ENCODE results near the gene TSKU. TPM values are rescaled to one million over a fixed set of nuclear protein-coding genes. Genes with fewer than 3 reads are reported as not detected.

The TSKU gene
- total RNA-seq, 2 experiments from 2014 or later: 0.35 to 0.38 TPM

DNA sequence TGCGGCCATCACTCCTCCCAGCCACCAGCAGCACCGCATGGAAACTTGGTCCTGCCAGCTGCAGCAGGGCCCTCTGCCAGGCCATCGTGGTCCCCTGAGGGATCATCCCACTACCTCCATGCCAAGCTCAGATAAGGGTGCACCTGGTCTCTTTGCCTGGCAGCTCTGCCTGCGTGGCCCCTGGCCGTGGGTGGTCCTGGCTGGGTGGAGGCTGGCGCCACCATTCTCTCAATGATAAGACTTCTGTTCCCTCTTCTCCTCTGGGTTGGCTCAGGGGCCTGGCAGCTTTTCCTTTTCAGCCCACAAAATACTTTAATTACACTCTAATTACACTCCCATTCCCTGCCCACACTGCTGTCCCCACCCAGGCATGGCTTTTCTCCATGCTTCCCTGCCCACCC lies 26.8 kb upstream of the TSKU start:
- CTCF ChIA-PET: interaction anchor here (0.5 kb wide), 1 partner anchor 141 kb away, joined by 3 read pairs; no protein-coding TSS in a partner anchor
- Mint-ChIP-seq H3K4me3 (no peak overlapping the region), H3K27ac (no peak overlapping the region), H3K27me3 (ENCODE audit: low read depth) (no peaks in the 10 kb centered on the region), H3K9me3 (no peaks in the 10 kb centered on the region), H3K36me3 (ENCODE audit: low read depth) (no peaks in the 10 kb centered on the region), H3K4me1 (ENCODE audit: low read depth) (no peaks in the 10 kb centered on the region)
- intact Hi-C loops (cut with micrococcal nuclease): no loop called here
- no peak for DNase-seq

DNA sequence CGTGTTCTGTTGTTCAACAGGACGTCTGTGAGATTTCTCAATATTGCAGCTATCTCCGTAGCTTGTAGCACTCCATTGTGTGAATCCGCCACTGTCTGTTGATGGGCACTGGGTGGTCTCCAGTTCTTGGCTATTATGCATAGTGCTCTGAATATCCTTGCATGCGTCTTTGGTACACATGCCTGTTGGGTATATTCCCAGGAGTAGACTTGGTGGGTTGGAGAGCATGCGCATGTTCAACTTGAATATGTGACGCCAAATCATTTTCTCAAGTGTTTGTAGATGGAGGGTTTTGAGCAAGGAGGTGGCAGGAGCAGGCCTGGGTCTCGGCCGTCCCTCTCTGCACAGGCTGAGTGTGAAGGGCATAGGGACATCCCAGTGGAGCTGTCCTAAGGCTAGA lies 24.8 kb upstream of the TSKU start:
- Mint-ChIP-seq H3K9me3 (no peaks in the 10 kb centered on the region), H3K27ac (no peak overlapping the region), H3K4me3 (no peak overlapping the region), H3K36me3 (ENCODE audit: low read depth) (no peaks in the 10 kb centered on the region), H3K4me1 (ENCODE audit: low read depth) (no peaks in the 10 kb centered on the region), H3K27me3 (ENCODE audit: low read depth) (no peaks in the 10 kb centered on the region)
- CTCF ChIA-PET: no interaction called here
- no peak for DNase-seq
- intact Hi-C loops (cut with micrococcal nuclease): no loop called here

DNA sequence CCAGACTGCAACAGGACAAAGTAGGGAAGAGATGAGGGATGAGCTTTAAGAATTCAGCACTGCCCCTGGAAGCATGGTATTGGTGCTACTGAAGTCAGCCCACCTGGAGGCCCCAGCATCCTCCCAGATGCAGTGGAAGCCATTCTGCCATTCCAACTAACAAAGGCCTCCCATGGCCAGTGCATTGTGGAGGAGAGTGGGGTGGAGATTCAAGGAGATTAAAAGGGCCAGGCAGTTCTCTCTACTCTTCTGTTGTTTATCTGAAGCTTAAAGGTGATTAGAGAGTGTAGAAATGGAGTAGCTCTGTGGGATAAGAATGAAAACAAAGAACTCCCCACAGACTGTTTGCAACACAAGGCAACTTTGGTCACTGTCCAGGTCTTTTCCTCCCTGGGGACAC lies 24.1 kb upstream of the TSKU start:
- intact Hi-C loops (cut with micrococcal nuclease): no loop called here
- Mint-ChIP-seq H3K27me3 (ENCODE audit: low read depth) (no peaks in the 10 kb centered on the region), H3K9me3 (no peaks in the 10 kb centered on the region), H3K4me1 (ENCODE audit: low read depth) (no peaks in the 10 kb centered on the region), H3K27ac (no peak overlapping the region), H3K4me3 (no peak overlapping the region), H3K36me3 (ENCODE audit: low read depth) (no peaks in the 10 kb centered on the region)
- CTCF ChIA-PET: no interaction called here
- DNase-seq: no peak

DNA sequence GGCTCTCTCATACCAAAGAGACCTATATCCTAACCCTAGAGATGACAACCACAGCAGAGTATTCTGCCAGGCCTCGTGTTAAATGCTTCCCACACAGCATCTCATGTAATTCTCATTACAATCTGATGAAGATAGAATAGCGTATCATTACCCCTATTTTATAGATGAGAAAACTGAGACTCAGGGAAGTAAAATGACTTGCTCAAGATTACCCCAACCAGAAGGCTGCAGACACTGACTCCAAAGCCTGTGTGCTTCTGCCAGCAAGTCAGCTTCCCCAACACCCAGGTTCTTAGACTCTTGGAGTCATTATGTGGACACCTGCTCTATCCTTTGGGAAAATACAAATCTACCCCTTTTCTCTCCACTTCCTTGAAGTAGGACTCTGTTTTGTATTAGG lies 23.6 kb upstream of the TSKU start:
- H3K9me3 Mint-ChIP-seq: no peaks in the 10 kb centered on the region
- intact Hi-C loops (cut with micrococcal nuclease): no loop called here

DNA sequence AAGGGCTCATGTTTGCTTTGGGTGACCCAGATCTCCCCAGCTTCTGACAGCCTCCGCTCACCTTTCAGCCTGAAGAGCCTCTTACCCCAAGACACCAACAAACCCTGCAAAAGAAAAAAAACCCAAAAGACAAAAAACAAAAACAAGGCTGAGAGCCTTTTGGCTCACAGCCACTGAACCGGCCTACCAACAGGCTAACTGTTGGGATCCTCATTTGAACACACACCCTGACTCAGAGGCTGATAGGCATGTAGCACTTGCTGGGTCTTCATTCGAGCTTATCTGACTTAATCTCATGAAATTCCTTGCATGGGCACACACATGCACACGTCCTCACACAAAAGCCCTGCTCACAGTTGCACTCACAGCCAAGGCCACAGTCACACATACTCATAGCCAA lies 22.9 kb upstream of the TSKU start:
- no peak overlapping the region for H3K4me3 Mint-ChIP-seq
- no peaks in the 10 kb centered on the region for H3K9me3 Mint-ChIP-seq
- CTCF ChIA-PET: interaction anchor here (0.8 to 1.3 kb wide), 3 partner anchors 14 to 26 kb away, joined by 3 to 5 read pairs (median 4); no protein-coding TSS in a partner anchor
- no peaks in the 10 kb centered on the region for H3K4me1 Mint-ChIP-seq (ENCODE audit: low read depth)
- DNase-seq: no peak
- no peak overlapping the region for H3K27ac Mint-ChIP-seq
- no peaks in the 10 kb centered on the region for H3K27me3 Mint-ChIP-seq (ENCODE audit: low read depth)
- intact Hi-C loops (cut with micrococcal nuclease): no loop called here
- H3K36me3 Mint-ChIP-seq (ENCODE audit: low read depth): no peaks in the 10 kb centered on the region

More for the DNA sequence above, 23.6 kb upstream of the TSKU start:
- no peaks in the 10 kb centered on the region for H3K36me3 Mint-ChIP-seq (ENCODE audit: low read depth)
- CTCF ChIA-PET: interaction anchor here (1.0 to 1.3 kb wide), 2 partner anchors 24 to 25 kb away, joined by 3 to 5 read pairs; no protein-coding TSS in a partner anchor
- no peak overlapping the region for H3K27ac Mint-ChIP-seq
- no peaks in the 10 kb centered on the region for H3K27me3 Mint-ChIP-seq (ENCODE audit: low read depth)
- no peak overlapping the region for H3K4me3 Mint-ChIP-seq
- no peaks in the 10 kb centered on the region for H3K4me1 Mint-ChIP-seq (ENCODE audit: low read depth)
- no peak for DNase-seq

DNA sequence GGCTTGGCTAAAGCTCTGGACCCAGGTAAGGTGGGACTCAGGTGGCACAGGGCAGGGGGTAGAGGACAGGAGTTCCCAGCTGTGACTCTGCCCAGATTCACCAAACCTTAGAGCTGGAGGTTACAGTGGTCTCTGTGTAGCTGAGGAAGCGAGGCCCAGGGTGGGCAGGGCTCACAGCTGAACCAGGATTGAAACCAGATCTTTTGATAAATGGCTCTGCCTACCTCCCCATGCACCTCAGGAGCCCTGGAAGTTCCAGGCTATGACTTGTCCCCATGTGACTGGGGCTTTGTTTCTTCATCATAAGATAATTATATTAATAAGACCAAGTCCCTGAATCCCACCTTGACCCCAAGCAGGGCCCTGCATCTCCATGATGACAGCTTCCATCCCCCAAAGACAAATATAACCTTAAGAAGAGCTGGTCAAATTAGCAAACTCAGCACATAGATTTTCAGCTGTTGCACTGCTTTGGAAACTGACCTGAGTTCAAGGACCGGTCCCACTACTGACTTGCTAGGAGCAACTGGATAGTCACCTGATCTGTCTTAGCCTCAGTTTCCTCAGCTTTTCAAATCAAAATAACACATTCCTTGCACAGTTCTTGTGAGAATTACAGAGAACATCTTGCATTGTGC lies 21.3 kb upstream of the TSKU start:
- CTCF ChIA-PET: interaction anchor here (0.8 to 1.8 kb wide), 2 partner anchors 37 to 40 kb away, joined by 3 to 8 read pairs; no protein-coding TSS in a partner anchor
- intact Hi-C loops (cut with micrococcal nuclease): no loop called here
- Mint-ChIP-seq H3K36me3 (ENCODE audit: low read depth) (no peaks in the 10 kb centered on the region), H3K27ac (no peak overlapping the region), H3K4me1 (ENCODE audit: low read depth) (no peaks in the 10 kb centered on the region), H3K27me3 (ENCODE audit: low read depth) (no peaks in the 10 kb centered on the region), H3K4me3 (no peak overlapping the region), H3K9me3 (no peaks in the 10 kb centered on the region)
- DNase-seq: no peak

DNA sequence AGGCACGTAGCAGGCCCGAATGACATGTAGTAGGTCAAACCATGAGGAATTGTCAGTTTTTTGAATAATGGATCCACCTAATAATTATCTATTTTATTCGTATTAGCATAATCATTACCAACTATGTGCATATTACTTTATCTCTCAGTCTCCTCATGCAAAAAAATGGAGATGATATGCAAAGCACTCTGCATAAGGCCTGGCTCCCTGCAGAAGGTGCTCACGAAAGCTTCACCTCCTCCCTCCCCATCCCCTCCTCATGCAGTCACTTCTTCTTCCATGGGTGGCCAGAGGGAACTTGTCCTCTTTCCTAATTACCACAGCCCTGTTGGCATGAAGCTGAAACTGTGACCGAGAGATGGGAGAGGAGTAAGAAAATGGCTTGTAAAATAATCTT lies 20.8 kb upstream of the TSKU start:
- Mint-ChIP-seq H3K9me3 (no peaks in the 10 kb centered on the region), H3K36me3 (ENCODE audit: low read depth) (no peaks in the 10 kb centered on the region), H3K27ac (no peak overlapping the region), H3K4me3 (no peak overlapping the region), H3K27me3 (ENCODE audit: low read depth) (no peaks in the 10 kb centered on the region), H3K4me1 (ENCODE audit: low read depth) (no peaks in the 10 kb centered on the region)
- CTCF ChIA-PET: interaction anchor here (0.8 to 1.8 kb wide), 2 partner anchors 36 to 41 kb away, joined by 3 to 8 read pairs; no protein-coding TSS in a partner anchor
- intact Hi-C loops (cut with micrococcal nuclease): no loop called here
- DNase-seq: no peak

DNA sequence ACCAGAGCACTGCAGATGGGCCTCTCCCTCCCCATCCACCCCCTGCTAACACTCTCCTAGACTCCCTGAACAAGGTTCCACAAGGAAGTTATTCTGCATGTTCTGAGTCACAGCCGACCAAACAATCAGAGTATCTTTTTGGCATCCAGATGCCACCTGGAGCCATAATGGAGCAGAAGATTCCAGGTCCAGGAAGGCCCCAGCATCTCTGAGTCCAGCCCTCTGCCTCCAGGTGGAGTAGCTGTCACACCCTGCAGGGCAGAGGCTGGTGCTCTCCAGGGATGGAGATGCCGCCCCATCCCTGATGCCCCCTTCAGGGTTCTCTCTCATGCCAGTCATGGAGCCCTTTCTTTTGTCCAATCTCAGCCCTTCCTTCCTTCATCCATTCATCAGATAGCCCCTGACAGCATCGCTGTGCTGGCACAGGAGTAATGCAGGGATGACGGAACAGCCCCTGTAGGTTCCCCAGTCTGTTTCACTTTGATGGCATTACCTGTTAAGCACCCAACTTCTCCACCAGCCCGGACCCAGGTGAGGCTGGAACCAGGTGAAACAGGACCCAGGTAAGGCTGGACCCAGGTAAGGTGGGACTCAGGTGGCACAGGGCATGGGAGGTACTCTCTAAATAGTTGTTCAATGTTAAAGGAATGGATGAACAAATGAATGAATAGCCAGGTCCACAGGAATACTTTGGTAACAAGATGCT lies 20.1 kb upstream of the TSKU start:
- no peak for DNase-seq
- Mint-ChIP-seq H3K27ac (no peak overlapping the region), H3K9me3 (no peaks in the 10 kb centered on the region), H3K4me3 (no peak overlapping the region), H3K27me3 (ENCODE audit: low read depth) (no peaks in the 10 kb centered on the region), H3K4me1 (ENCODE audit: low read depth) (peaks cover 4% of the 10 kb centered on the region), H3K36me3 (ENCODE audit: low read depth) (no peaks in the 10 kb centered on the region)
- CTCF ChIA-PET: interaction anchor here (1.0 kb wide), 1 partner anchor 41 kb away, joined by 5 read pairs; no protein-coding TSS in a partner anchor
- intact Hi-C loops (cut with micrococcal nuclease): no loop called here

DNA sequence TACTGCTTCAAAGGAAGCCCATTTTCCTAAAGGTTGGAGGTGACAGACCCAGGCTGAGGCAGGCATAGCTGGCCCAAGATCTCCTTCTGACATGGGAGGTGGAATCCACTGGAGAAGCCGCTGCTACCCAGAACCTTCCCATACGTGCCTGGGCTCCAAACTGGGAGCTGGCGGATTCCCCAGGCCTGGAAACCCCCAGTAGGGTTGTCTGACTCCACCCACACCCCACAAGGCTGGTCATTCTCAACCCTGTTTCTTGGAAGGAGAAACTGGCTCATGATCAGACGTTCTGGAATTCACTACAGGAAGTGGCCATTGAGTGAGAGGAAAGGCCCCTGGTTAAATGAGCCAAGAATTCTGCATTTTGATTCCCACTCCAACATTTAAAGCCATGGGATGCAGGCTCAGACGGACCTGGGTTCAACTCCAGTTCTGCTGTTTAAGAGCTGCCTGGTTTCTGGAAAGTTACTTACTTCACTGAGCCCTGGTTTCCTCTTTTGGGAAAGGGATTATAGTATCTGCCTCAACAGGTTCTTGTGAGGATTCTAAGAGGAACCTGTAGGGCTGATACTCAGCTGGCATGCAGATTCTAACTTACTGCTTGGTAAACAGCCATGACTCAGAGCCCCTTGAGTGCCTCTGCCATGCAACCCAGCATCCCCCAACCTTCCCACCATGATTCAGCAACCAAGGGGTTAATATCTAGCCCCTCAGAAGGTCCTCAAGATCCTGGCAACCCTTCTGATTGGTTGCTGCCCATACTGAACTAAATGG lies 19.4 kb upstream of the TSKU start:
- H3K36me3 Mint-ChIP-seq (ENCODE audit: low read depth): no peaks in the 10 kb centered on the region
- no peak for DNase-seq
- H3K4me1 Mint-ChIP-seq (ENCODE audit: low read depth): peaks cover 11% of the 10 kb centered on the region
- no peaks in the 10 kb centered on the region for H3K9me3 Mint-ChIP-seq
- no peaks in the 10 kb centered on the region for H3K27me3 Mint-ChIP-seq (ENCODE audit: low read depth)
- intact Hi-C loops (cut with micrococcal nuclease): no loop called here
- CTCF ChIA-PET: interaction anchor here (1.0 kb wide), 1 partner anchor 42 kb away, joined by 5 read pairs; no protein-coding TSS in a partner anchor
- no peak overlapping the region for H3K4me3 Mint-ChIP-seq
- no peak overlapping the region for H3K27ac Mint-ChIP-seq

DNA sequence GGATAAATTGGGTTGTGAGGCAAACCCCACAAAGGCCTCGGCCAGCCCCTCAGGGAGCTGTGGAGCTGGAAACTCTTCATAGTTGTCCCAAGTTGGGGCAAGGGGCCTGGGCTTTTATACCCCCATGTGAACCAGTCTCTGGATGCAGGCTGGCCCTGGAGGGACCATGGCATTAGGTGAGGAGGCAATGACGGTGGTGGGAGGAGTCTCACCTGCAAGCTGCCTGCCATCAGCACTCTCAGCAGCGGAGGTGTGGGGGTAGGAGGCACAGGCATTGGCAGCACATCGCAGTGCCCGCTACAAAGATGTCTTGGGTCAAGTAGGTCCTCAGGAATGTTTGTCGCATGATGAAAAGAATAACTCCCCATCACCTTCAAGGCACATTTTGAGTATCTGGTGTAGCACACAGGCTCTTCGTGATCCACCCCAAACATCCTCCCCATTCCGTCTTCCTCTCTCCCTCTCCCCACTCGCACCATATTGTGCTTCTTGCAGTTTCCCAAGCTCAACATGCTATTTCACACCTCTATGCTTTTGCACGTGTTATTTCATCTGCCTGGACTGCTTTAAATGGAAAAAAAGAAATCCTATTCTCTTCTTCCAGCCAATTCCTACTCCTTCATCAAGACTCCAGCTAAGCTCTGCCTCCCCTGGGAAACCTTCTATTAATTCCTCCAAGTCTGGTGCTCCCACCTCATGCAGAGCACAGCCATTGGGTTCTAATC lies 18.1 kb upstream of the TSKU start:
- Mint-ChIP-seq H3K36me3 (ENCODE audit: low read depth) (no peaks in the 10 kb centered on the region), H3K27me3 (ENCODE audit: low read depth) (no peaks in the 10 kb centered on the region), H3K4me3 (no peak overlapping the region), H3K4me1 (ENCODE audit: low read depth) (peaks cover 13% of the 10 kb centered on the region), H3K9me3 (no peaks in the 10 kb centered on the region), H3K27ac (no peak overlapping the region)
- intact Hi-C loops (cut with micrococcal nuclease): no loop called here
- no peak for DNase-seq
- CTCF ChIA-PET: interaction anchor here (0.6 to 1.0 kb wide), 2 partner anchors 98 to 155 kb away, joined by 3 read pairs; no protein-coding TSS in a partner anchor

DNA sequence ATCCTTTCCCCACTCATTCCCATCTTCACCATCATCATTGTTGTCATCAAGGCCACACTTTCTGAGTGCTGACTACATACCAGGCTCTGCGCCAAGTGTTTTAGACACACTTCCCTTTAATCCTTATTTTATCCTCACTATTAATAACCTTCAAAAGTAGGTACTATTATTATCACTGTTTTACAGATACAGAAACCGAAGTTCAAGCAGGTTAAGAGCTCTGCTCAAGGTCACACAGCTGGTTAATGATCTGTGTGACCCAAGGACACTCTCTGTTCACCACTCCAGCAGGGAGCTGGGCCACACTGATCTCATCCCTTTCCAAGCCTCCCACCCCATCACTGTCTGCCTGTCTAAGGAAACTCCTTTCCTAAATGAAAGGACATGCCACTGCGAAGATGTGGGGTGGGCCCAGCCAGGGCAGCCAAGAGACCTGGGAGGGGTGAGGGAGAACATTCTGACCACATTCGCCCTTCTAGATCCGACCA lies 17.2 kb upstream of the TSKU start:
- H3K4me3 Mint-ChIP-seq: no peak overlapping the region
- H3K27ac Mint-ChIP-seq: no peak overlapping the region
- no peak for DNase-seq

DNA sequence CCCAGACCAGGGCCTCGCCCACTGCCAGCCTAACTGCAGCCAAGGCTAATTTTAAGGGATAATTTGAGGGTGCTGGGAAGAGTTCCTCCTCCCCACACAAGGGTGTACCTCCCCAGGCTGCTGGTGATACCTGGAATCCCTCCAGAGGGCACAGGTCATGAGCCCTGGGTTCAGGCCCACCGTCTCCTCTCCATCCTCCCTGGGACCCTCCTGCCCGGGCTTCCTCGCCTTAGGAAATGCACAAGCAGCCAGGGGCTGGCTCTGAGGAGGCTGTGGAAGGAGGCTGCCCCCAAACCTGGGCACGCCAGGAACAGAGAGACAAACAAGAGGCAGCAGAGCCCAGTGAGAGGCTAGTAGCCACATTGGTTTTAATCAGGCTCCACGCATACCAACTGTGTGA lies 16.6 kb upstream of the TSKU start:
- H3K4me1 Mint-ChIP-seq (ENCODE audit: low read depth): peaks cover 13% of the 10 kb centered on the region
- DNase-seq: no peak
- H3K27me3 Mint-ChIP-seq (ENCODE audit: low read depth): no peaks in the 10 kb centered on the region
- H3K4me3 Mint-ChIP-seq: no peak overlapping the region
- intact Hi-C loops (cut with micrococcal nuclease): no loop called here
- H3K9me3 Mint-ChIP-seq: no peaks in the 10 kb centered on the region
- CTCF ChIA-PET: no interaction called here
- no peak overlapping the region for H3K27ac Mint-ChIP-seq
- H3K36me3 Mint-ChIP-seq (ENCODE audit: low read depth): no peaks in the 10 kb centered on the region

More for the DNA sequence above, 17.2 kb upstream of the TSKU start:
- Mint-ChIP-seq H3K27me3 (ENCODE audit: low read depth) (no peaks in the 10 kb centered on the region), H3K9me3 (no peaks in the 10 kb centered on the region), H3K4me1 (ENCODE audit: low read depth) (peaks cover 13% of the 10 kb centered on the region), H3K36me3 (ENCODE audit: low read depth) (no peaks in the 10 kb centered on the region)
- CTCF ChIA-PET: interaction anchor here (0.6 kb wide), 1 partner anchor 99 kb away, joined by 3 read pairs; no protein-coding TSS in a partner anchor
- intact Hi-C loops (cut with micrococcal nuclease): no loop called here

Data from activated naive CD4-positive, alpha-beta T cell treated with anti-CD3 and anti-CD28 coated beads for 36 hours (primary cell).